ELF-1 (cell line): ENCODE data around the gene CTIF.
A peak's percentile ranks its signal among the peaks of the same experiment; 100 is the strongest.
"Not testable (repeated sequence)": the region's sequence is repeated elsewhere in the genome, so short reads cannot be mapped to it uniquely, and the experiment has no call there.

Experiments
- DNase-seq: peaks from one replicate; pipeline ENCODE4 v3.0.0-alpha.2; 2016; ENCODE audit warnings: low read depth, low spot score

Gene CTIF

DNA sequence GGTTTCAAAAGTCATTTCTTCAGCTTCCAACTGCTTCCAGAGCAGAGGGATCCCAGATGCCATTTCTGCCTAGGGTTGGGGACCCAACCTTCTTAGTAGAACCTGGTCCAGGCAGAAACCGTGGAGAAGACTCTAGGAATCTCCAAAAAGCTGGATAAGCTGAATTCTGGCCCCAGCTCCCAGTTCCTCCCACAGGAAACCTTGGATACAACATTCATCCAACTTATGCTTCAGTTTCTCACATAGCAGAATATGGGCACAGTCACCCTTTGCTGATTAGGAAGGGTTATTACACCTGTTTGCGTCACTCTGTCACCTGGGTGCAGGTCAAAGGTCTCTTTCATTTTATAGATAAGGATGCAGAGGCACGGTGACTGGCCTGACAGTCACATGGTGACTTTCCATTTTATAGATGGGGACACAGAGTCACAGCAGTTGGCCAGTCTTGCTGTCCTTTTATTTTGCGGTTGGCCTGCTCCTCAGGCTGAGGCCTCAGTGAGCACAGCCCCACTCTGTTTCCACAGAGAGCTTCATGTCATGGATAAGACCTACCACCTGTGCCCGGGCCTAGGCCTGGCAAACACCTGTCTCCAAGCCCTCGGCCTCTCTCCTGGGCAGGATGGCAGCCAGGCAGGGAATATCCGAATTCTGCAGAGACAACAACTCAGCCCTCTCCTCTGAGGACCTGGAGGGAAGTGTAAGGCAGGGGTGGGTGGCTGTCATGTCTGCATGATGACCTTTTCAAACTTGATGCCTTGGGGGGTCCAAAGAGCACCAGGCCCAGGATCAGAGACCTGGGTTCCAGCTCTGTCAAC lies 263.1 kb downstream of the CTIF start:
- DNase-seq, result no peak

DNA sequence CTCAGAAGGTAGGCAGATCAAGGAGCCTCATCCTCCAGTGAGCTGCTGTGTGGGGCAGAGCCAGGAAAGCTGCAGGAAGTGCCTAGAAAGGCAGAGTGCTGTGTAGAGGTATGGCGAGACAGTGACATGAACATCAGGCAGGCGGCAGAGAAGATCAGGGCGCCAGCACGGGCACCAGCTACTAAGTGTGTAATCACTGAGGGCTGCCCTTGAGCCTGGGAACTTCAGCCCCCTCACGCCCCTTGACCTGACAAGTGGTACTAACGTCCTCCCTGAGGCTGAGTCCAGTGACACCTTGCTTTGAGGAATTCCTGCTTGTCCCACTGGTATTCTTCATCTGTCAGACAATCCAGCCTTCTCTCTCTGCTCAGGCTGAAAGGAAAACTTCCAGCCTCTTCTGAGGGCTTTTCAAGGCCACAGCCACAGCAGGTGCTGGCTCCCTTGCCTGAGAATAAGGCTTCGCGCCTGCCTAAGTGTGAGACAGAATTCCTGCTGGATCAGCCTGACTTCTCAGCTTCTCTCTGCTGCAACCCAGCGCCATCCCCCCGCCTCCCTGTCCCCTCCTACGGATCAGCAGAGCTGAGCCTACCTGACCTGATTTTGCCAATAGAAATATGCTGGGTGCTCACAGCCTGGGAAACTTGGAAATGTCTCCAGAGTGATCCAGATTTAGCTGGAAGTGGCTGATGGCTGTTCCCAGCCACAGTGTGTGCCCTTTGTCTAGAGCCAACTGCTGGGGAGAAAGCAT lies 263.9 kb downstream of the CTIF start:
- peak; percentile 34 for DNase-seq

DNA sequence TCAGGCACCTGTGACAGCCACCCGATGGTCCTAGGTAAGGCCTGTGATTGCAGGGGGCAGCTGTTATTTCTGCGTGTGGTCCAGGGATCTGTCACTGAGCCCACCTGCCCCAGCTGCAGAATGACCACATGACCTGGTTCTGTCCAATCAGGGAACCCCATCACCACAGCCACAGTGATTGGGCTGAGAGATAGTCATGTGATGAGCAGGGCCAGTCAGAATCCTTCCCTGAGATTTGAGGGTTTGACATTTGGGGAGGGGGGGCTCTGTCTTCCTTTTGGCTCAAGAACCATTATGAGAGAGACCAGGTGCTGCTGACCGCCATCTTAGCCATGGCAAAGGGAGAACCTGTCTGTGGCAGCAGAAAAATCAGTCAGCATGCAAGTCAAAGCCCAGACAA lies 264.7 kb downstream of the CTIF start:
- DNase-seq, result no peak

DNA sequence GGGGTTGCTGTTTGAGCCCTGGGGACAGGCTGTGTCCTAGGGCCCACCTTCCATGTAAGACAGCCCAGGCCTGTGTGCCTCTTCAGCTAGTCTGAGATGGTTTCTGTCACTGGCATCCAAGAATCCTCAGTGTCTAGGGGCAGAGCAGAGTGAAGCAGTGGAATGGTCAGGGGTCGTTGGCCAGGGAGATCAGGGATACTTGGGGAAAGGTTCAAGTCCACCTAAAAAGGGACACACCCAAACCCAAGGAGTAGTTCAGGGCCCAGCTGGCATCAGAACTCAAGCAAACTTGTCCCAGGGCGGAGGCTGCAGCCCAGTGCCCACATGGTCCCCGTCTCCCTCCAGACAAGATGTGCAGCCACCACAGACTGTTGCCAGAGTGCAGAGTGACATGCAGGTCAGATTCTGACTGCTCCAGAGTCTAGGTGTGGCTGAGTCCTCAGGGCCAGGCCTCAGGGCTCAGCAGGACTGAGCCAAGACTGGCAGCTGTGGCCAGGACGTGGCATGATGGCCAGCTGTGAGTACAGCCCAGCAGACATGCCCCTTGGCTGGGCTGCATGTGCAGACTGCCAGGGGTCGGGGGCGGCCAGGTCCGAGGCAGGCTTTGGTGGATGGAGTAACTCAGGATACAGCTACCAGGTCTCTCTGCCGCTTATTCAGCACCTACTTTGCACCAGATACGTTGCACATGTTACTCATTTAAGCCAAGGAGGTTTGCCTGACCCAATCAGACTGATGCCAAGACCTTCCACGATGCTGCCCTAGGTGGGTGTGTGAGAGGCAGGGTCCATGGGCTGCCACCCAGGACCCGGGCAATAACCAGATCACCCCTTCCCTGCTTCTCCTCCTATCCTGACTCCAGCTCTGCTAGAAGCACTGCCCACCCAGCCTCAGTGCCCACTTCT lies 265.4 kb downstream of the CTIF start:
- no peak for DNase-seq

DNA sequence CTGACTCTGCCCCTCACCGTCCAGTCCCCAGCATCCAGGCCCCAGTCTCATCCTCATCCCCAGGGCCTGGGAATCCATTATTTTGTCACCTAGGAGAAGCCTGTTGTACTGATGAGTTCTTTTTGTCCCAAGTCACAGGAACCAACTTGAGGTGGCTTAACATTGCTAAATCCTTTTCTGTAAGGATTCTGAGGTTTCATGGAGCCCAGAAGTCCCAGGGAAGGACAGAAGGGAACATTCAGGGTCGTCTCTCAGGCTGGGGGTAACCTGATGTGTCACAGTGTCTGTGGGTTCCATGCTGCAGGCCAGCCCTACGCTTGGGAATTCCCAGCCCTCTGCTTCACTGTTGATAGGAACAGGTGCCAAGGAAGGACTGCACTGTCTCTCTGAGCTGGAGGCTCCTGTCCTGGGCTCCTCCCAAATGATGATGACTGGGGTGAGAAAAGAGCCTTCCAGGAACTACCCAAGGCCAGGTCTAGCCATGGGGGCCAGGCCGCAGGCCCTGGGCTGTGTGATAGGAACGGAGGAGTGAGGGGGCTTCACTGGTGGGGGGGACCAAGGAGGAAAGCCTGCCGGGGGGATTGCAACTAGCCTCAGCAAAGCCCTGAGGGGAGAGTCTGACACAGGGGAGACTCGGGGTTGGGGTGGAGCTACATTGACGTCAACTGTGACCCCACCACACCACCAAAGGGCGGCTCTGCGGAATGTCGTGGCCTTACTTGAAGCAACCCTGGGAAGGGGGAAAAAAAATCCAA lies 266.2 kb downstream of the CTIF start:
- no peak for DNase-seq

DNA sequence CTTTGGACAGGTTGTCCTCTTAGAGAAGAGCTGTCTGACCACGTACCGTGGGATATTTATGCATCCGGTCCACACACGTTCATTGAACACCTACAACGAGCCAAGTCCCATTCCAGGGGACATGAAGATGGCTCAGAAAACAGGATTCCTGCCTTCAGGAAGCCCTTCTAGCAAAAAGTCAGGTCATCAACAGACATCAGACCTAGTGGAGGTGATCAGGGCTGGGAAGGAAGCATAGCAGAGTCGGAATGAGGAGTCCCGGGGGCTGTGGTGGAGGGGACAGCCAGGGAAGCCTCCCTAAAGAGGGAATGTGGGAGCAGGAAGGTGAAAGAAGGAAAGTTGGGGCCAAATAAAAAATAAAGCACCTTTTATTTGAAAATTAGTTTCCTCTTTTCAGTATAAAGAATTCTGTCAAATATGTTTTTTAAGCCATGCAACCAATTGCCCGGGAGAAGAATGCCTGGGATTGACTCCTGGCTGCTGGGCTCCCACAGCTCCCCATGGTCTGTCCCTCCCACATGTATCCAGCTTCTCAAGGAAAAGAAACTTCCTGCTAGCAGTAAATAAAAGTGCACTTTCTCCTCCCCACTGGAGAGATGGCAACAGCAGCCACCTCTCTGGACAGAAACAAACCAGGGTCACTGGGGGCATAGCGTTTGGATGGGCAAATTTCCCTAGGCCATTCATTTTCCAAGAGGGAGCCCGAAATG lies 267.1 kb downstream of the CTIF start:
- DNase-seq, result no peak

- no peak for DNase-seq
These were observed 267.9 kb downstream of the CTIF start for GRCh38 chr18:48806551-48807261.

DNA sequence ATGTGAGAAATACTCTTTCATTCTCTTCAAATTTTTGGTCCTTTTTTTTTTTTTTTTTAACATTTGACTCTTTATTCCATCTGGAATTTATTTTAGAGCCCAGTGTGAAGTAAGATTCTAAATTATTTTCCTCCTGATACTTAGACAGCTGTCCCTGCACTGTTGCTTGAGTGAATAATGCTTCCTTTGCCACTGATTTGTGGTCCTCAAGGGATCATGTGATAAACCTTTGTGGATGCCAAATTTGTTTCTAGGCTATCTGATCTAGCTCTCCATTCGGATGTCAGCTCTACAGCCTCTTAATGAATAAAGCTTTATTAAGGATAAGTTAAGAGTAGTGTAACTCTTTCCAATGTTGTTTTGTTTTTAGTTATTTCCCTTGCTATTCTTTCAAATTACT lies 269.6 kb downstream of the CTIF start:
- no peak for DNase-seq

- DNase-seq, result no peak
These were observed 270.5 kb downstream of the CTIF start for GRCh38 chr18:48809365-48809764.

DNA sequence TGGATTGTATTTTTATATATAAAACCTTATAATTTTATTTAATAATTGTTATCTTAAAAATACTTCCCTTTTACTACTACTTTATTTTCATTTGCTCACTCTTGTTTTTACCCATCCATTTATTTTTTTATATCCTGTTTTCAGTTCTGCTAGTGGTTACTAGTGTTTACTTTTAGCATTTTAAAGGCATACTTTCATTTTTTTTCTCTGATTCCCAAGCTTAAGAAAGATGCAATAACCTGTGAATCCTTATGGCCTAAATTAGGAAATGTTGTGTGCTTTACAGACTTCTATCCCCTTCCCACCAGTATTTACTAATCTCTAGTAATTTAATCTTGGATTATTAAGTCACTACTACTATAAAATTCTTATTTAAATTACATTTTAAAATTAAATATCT lies 272.0 kb downstream of the CTIF start:
- DNase-seq, result no peak

- DNase-seq, result no peak
These were observed 272.6 kb downstream of the CTIF start for GRCh38 chr18:48811401-48811800.

DNA sequence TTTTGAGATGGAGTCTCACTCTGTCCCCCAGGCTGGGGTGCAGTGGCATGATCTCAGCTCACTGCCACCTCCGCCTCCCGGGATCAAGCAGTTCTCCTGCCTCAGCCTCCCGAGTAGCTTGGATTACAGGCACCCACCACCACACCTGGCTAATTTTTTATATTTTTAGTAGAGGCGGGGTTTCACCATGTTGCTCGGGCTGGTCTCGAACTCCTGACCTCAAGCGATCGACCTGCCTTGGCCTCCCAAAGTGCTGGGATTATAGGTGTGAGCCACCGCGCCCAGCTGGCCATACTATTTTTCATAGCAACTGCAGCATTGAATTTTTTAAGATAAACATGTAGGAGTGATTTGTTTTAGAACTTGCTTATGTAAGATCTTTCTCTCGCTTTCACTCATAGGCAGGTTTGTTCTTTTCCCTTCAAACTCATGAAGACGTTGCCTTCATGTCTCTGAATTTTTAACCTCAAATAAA lies 273.2 kb downstream of the CTIF start:
- not testable (repeated sequence) for DNase-seq

DNA sequence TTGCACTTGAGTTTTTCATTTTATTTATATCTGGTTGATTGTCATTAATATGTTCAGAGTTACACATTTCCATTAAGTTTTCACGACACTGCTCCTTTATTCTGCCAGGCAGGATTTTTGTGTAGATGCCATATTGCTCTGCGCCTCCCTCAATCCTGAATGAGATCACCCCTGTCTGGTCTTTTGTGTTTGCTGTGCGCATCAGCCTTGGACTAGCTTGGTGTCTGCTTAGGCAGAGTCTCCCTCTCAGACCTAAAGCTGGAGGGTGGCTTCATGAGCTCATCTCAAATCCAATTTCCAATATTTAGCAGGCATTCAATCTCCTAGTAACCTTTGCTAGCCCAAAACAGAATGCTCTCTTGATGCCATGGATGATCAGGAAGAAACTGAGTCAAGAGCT lies 274.5 kb downstream of the CTIF start:
- DNase-seq, result no peak

- no peak for DNase-seq
These were observed 275.1 kb downstream of the CTIF start for GRCh38 chr18:48813833-48814489.

- DNase-seq, result no peak
These were observed 275.8 kb downstream of the CTIF start for GRCh38 chr18:48814490-48815178.

- no peak for DNase-seq
These were observed 276.3 kb downstream of the CTIF start for GRCh38 chr18:48815179-48815515.

GRCh38 chr18:48815581-48816324 lies 276.9 kb downstream of the CTIF start:
- DNase-seq, result no peak

DNA sequence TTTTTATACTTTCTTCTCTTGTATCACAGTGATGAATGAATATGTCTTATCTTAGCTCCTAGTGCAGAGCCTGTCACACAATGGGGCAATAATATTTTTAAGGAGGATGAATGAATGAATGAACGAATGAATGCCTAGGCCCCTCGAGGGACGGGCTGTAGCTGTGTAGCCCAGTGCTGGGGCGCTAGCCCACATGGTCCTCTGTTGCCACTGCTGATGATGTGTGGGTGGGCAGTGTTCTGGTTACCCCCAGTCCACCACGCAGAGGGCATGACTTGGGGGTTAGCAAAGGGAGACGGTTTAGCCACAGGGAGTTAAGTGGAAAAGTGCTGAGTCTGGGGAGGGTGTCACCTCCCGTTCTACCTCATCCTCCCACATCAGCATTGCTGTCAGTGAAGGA lies 277.7 kb downstream of the CTIF start:
- DNase-seq, result no peak
